Measurements from ENCODE around the gene VCL.
A peak's percentile ranks its signal among the peaks of the same experiment; 100 is the strongest.

VCL gene

DNA sequence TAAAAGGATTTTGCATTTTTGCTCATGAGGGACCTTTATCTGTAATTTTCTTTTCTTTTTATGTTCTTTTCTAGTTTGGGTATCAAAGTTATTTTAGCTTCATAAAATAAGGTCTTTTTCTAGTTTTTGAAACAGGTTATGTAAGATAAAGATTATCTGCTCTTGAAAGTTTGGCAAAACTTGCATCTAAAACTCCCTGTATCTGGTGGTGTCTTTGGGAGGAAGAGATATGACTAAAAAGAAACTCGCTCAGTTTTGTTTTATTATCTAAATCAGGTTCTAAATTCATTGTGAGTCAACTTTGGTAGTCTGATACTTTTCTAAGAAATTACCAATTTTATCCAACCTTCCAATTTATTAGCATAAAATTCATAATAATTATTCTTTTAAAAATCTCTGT is 55.1 kb downstream of the VCL start:
- no peaks in the 10 kb centered on the region for H3K27me3 ChIP-seq (ENCODE audit: insufficient read depth, poor library complexity, severe bottlenecking)
- no peak overlapping the region for H3K4me3 ChIP-seq (replicated peaks; ENCODE audit: insufficient read depth, low read length)
- H3K27ac ChIP-seq (replicated peaks) = no peak overlapping the region
- no peak for DNase-seq (ENCODE audit: low read depth in 1 of 2, low spot score in 1 of 2)
- TF ChIP-seq SPI1 (IDR thresholded peaks at IDR 0.05; ENCODE audit: borderline replicate concordance, low read depth) (no peak), POLR2AphosphoS5 (IDR thresholded peaks at IDR 0.05; ENCODE audit: low read depth) (no peak), GABPA (IDR thresholded peaks at IDR 0.05; ENCODE audit: low read depth) (no peak)
- TF ChIP-seq, protein P1, sequence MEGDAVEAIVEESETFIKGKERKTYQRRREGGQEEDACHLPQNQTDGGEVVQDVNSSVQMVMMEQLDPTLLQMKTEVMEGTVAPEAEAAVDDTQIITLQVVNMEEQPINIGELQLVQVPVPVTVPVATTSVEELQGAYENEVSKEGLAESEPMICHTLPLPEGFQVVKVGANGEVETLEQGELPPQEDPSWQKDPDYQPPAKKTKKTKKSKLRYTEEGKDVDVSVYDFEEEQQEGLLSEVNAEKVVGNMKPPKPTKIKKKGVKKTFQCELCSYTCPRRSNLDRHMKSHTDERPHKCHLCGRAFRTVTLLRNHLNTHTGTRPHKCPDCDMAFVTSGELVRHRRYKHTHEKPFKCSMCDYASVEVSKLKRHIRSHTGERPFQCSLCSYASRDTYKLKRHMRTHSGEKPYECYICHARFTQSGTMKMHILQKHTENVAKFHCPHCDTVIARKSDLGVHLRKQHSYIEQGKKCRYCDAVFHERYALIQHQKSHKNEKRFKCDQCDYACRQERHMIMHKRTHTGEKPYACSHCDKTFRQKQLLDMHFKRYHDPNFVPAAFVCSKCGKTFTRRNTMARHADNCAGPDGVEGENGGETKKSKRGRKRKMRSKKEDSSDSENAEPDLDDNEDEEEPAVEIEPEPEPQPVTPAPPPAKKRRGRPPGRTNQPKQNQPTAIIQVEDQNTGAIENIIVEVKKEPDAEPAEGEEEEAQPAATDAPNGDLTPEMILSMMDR (IDR thresholded peaks at IDR 0.05; ENCODE audit: insufficient read depth, low read length) = no peak
- TF ChIP-seq, protein P2, sequence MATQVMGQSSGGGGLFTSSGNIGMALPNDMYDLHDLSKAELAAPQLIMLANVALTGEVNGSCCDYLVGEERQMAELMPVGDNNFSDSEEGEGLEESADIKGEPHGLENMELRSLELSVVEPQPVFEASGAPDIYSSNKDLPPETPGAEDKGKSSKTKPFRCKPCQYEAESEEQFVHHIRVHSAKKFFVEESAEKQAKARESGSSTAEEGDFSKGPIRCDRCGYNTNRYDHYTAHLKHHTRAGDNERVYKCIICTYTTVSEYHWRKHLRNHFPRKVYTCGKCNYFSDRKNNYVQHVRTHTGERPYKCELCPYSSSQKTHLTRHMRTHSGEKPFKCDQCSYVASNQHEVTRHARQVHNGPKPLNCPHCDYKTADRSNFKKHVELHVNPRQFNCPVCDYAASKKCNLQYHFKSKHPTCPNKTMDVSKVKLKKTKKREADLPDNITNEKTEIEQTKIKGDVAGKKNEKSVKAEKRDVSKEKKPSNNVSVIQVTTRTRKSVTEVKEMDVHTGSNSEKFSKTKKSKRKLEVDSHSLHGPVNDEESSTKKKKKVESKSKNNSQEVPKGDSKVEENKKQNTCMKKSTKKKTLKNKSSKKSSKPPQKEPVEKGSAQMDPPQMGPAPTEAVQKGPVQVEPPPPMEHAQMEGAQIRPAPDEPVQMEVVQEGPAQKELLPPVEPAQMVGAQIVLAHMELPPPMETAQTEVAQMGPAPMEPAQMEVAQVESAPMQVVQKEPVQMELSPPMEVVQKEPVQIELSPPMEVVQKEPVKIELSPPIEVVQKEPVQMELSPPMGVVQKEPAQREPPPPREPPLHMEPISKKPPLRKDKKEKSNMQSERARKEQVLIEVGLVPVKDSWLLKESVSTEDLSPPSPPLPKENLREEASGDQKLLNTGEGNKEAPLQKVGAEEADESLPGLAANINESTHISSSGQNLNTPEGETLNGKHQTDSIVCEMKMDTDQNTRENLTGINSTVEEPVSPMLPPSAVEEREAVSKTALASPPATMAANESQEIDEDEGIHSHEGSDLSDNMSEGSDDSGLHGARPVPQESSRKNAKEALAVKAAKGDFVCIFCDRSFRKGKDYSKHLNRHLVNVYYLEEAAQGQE (IDR thresholded peaks at IDR 0.05; ENCODE audit: insufficient replicate concordance, low read depth) = no peak

DNA sequence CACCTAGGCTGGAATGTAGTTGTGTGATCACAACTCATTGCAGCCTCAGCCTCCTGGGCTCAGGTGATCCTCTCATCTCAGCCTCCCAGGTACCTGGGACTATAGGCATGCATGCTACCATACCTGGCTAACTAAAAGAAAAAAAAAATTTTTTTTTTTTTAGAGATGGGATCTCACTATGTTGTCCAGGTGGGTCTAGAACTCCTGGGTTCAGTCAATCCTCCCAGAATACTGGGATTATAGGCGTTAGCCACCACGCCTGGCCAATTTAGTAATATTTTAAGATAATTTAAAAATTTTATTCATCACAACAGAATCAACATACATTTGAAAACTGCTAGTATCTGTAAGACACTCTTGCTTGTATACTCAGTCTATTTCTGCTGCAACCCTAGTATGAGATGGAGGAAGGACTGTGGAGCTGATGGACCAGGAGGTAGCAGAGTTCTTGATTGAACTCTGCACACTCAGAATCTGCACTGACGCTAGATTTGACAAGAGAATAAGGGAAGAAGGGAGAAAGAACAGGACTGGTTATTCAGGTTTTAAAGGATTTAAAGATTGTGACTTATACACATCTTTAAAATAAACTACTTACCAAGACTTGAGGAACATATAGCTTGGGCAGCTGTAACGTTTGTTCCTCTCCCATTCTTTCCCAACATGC is 57.6 kb downstream of the VCL start:
- Histone ChIP-seq H3K4me3 (replicated peaks; ENCODE audit: insufficient read depth, low read length) (no peak overlapping the region), H3K27me3 (ENCODE audit: insufficient read depth, poor library complexity, severe bottlenecking) (no peaks in the 10 kb centered on the region), H3K27ac (replicated peaks) (0 out of 2 replicates have a peak overlapping the region, but pooled peaks have one; percentile 3)
- TF ChIP-seq POLR2AphosphoS5 (IDR thresholded peaks at IDR 0.05; ENCODE audit: low read depth) = no peak
- TF ChIP-seq, protein P1 (IDR thresholded peaks at IDR 0.05; ENCODE audit: insufficient read depth, low read length) = no peak
- no peak for TF ChIP-seq GABPA (IDR thresholded peaks at IDR 0.05; ENCODE audit: low read depth)
- no peak for TF ChIP-seq SPI1 (IDR thresholded peaks at IDR 0.05; ENCODE audit: borderline replicate concordance, low read depth)
- TF ChIP-seq, protein P2 (IDR thresholded peaks at IDR 0.05; ENCODE audit: insufficient replicate concordance, low read depth) = no peak
- DNase-seq (ENCODE audit: low read depth in 1 of 2, low spot score in 1 of 2) = peak in 1 of 2 experiments; percentile 25

DNA sequence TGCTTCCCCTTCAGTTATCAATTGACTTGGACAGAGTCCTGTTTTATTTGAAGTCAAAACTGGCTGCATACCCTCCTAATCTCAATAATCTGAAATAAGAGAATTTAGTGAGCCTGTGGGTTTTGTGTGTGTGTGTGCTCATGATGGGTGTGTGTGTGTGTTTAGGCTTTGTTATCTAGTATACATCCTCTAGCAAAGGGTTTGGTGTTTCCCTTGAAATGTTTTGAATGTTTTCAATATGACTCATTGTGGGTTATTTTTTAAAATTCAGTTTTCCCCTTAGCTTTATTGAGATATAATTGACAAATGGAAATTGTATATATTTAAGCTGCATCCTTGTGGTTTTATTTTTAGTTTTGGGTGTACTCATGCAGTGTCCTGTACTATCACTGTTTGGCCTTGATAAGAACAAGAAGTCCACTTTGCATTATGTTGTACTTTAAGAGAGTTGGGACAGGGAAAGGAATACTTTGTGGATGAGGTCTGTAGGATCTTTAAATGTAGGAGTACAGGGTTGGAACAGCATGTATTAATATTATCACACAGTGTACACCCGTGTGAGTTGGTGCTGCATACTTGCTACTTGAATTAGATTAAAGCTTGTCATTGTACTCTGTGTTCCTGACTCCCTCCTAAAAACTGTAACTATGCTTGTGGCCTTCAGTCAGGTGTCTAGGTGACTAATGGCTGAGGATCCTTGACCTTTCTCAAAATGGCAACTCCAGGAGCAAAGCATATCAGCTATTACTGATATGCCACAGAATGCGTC is 58.3 kb downstream of the VCL start:
- no peak overlapping the region for H3K4me3 ChIP-seq (replicated peaks; ENCODE audit: insufficient read depth, low read length)
- TF ChIP-seq POLR2AphosphoS5 (IDR thresholded peaks at IDR 0.05; ENCODE audit: low read depth) (no peak), SPI1 (IDR thresholded peaks at IDR 0.05; ENCODE audit: borderline replicate concordance, low read depth) (no peak), GABPA (IDR thresholded peaks at IDR 0.05; ENCODE audit: low read depth) (no peak)
- TF ChIP-seq, protein P1 (IDR thresholded peaks at IDR 0.05; ENCODE audit: insufficient read depth, low read length) = no peak
- TF ChIP-seq, protein P2 (IDR thresholded peaks at IDR 0.05; ENCODE audit: insufficient replicate concordance, low read depth) = no peak
- DNase-seq (ENCODE audit: low read depth in 1 of 2, low spot score in 1 of 2) = no peak

More for the DNA sequence above, 58.3 kb downstream of the VCL start:
- Histone ChIP-seq H3K27ac (replicated peaks) (0 out of 2 replicates have a peak overlapping the region, but pooled peaks have one; percentile 3), H3K27me3 (ENCODE audit: insufficient read depth, poor library complexity, severe bottlenecking) (no peaks in the 10 kb centered on the region)

All from HL-60 (cell line).